Lower lobe of right lung (tissue), 2 donors: Measurements from ENCODE around the gene ZNF574. TPM values are rescaled to one million over a fixed set of nuclear protein-coding genes. Genes with fewer than 3 reads are reported as not detected.

Source experiments
- ATAC-seq, 2 donors: fragments of 200-7000 bp; cut with Tn5 transposase; one replicate each; pipeline ENCODE4 v1.9.1; 2020 to 2022; ENCODE audit warnings: mild to moderate bottlenecking in 2 of 2, moderate library complexity in 2 of 2
- DNase-seq: peaks from one replicate; pipeline ENCODE4 v3.0.0-alpha.2; 2020
- H3K27ac ChIP-seq: fragments of 200-600 bp; one replicate; pipeline ENCODE4 v1.8.0; 2022
- H3K27me3 ChIP-seq: fragments of 200-600 bp; one replicate; pipeline ENCODE4 v1.8.0; 2022; ENCODE audit warnings: low read depth
- H3K36me3 ChIP-seq: fragments of 200-600 bp; one replicate; pipeline ENCODE4 v1.8.0; 2022; ENCODE audit warnings: mild to moderate bottlenecking
- H3K4me1 ChIP-seq: fragments of 200-600 bp; one replicate; pipeline ENCODE4 v1.8.0; 2022
- H3K4me3 ChIP-seq: fragments of 200-600 bp; one replicate; pipeline ENCODE4 v1.8.0; 2022; ENCODE audit warnings: mild to moderate bottlenecking
- H3K9me3 ChIP-seq: fragments of 200-600 bp; one replicate; pipeline ENCODE4 v1.8.0; 2022
- CTCF ChIP-seq: fragments of 200-600 bp; IDR thresholded peaks from one replicate; pipeline ENCODE4 v1.8.0; 2022; ENCODE audit warnings: antibody characterized with exemption, mild to moderate bottlenecking
- intact Hi-C: fragments of 100-400 bp; cut with DNase I; formaldehyde crosslinking; loops from one replicate; pipeline ENCODE4 v1.11.0; 2022
- total RNA-seq: library from RNA; stranded (reverse); fragmentation: NEBNext Ultra II Directional; extraction: Animal tissue kit (Norgen Biotek cat#: 25700); gene quantifications from one replicate; pipeline ENCODE4 v1.2.1, GENCODE V29; 2021
- donor health status: DM: no; HTN: yes; CAD: no; lungs with severe emphysema.

Gene ZNF574
- total RNA-seq, 1 donor from 2014 or later: 11.8 TPM

- no peaks in the 10 kb centered on the region for H3K27me3 ChIP-seq
Measured at GRCh38 chr19:42115219-42115618, 39.3 kb downstream of the ZNF574 start.

GRCh38 chr19:42115705-42116104 is 39.7 kb downstream of the ZNF574 start:
- no peaks in the 10 kb centered on the region for H3K9me3 ChIP-seq
- H3K36me3 ChIP-seq: no peaks in the 10 kb centered on the region
- TF ChIP-seq CTCF: no peak
- ATAC-seq (no peak), DNase-seq (no peak)
- no peaks in the 10 kb centered on the region for H3K4me1 ChIP-seq
- no peak overlapping the region for H3K4me3 ChIP-seq
- no peak overlapping the region for H3K27ac ChIP-seq
- intact Hi-C loops: no loop called here
- no peaks in the 10 kb centered on the region for H3K27me3 ChIP-seq

More at GRCh38 chr19:42115219-42115618, 39.3 kb downstream of the ZNF574 start:
- no peaks in the 10 kb centered on the region for H3K36me3 ChIP-seq
- DNase-seq (no peak), ATAC-seq (no peak)
- H3K27ac ChIP-seq: no peak overlapping the region
- no peaks in the 10 kb centered on the region for H3K4me1 ChIP-seq
- H3K9me3 ChIP-seq: no peaks in the 10 kb centered on the region
- no peak for TF ChIP-seq CTCF
- intact Hi-C loops: no loop called here
- no peak overlapping the region for H3K4me3 ChIP-seq

GRCh38 chr19:42116308-42117075 is 40.5 kb downstream of the ZNF574 start:
- ATAC-seq (no peak), DNase-seq (no peak)
- H3K27ac ChIP-seq: no peak overlapping the region

GRCh38 chr19:42117076-42117475 is 41.1 kb downstream of the ZNF574 start:
- Histone ChIP-seq H3K4me1 (no peaks in the 10 kb centered on the region), H3K4me3 (no peak overlapping the region), H3K27me3 (no peaks in the 10 kb centered on the region), H3K36me3 (no peaks in the 10 kb centered on the region), H3K27ac (no peak overlapping the region), H3K9me3 (no peaks in the 10 kb centered on the region)
- TF ChIP-seq CTCF: no peak
- intact Hi-C loops: no loop called here
- no peak for ATAC-seq
- no peak for DNase-seq

More at GRCh38 chr19:42116308-42117075, 40.5 kb downstream of the ZNF574 start:
- H3K36me3 ChIP-seq: no peaks in the 10 kb centered on the region
- no peaks in the 10 kb centered on the region for H3K27me3 ChIP-seq
- no peaks in the 10 kb centered on the region for H3K4me1 ChIP-seq
- intact Hi-C loops: no loop called here
- no peak for TF ChIP-seq CTCF
- no peaks in the 10 kb centered on the region for H3K9me3 ChIP-seq
- no peak overlapping the region for H3K4me3 ChIP-seq

- Histone ChIP-seq H3K27ac (no peak overlapping the region), H3K4me1 (peaks cover 7% of the 10 kb centered on the region), H3K4me3 (no peak overlapping the region), H3K36me3 (no peaks in the 10 kb centered on the region), H3K27me3 (peaks cover 7% of the 10 kb centered on the region), H3K9me3 (no peaks in the 10 kb centered on the region)
- intact Hi-C loops: no loop called here
- DNase-seq (no peak), ATAC-seq (no peak)
- TF ChIP-seq CTCF: no peak
Measured at GRCh38 chr19:42120276-42120980, 44.5 kb downstream of the ZNF574 start.
